SJSA1 (cell line): Measurements from ENCODE around the gene CSPG5. TPM values are rescaled to one million over a fixed set of nuclear protein-coding genes. Genes with fewer than 3 reads are reported as not detected.

Experiments used
- DNase-seq, 2 experiments: peaks; one replicate each; pipeline ENCODE4 v3.0.0-alpha.2; 2015 to 2020; ENCODE audit warnings: low spot score in 2 of 2, low read depth in 1 of 2
- H3K27ac ChIP-seq: fragments of 250-450 bp; sonication (Bioruptor Pico); 2 replicates; pipeline ENCODE4 v1.5.1; 2020; ENCODE audit warnings: mild to moderate bottlenecking, moderate library complexity
- H3K27me3 ChIP-seq: fragments of 250-450 bp; sonication (Bioruptor Pico); replicated peaks from 2 replicates; pipeline ENCODE4 v1.5.1; 2020; ENCODE audit warnings: mild to moderate bottlenecking, moderate library complexity
- H3K36me3 ChIP-seq: fragments of 250-450 bp; sonication (Bioruptor Pico); 2 replicates; pipeline ENCODE4 v1.5.1; 2020; ENCODE audit warnings: mild to moderate bottlenecking
- H3K4me1 ChIP-seq: fragments of 250-450 bp; sonication (Bioruptor Pico); replicated peaks from 2 replicates; pipeline ENCODE4 v1.6.1; 2021; ENCODE audit warnings: mild to moderate bottlenecking
- H3K4me3 ChIP-seq: fragments of 250-450 bp; sonication (Bioruptor Pico); 2 replicates; pipeline ENCODE4 v1.5.1; 2020; ENCODE audit warnings: mild to moderate bottlenecking
- H3K9me3 ChIP-seq: fragments of 250-450 bp; sonication (Bioruptor Pico); replicated peaks from 2 replicates; pipeline ENCODE4 v1.5.1; 2020; ENCODE audit warnings: mild to moderate bottlenecking
- total RNA-seq: library from RNA; depleted of rRNA; stranded (reverse); fragments of >200 nt; shearing (Covaris generic); gene quantifications from 2 replicates; pipeline ENCODE4 v1.2.3, GENCODE V29; 2014

Gene CSPG5
- total RNA-seq, 1 experiment from 2014 or later: 0.24 TPM

- no peak for DNase-seq
- H3K4me1 ChIP-seq: peaks cover 15% of the 10 kb centered on the region
- no peaks in the 10 kb centered on the region for H3K36me3 ChIP-seq
- H3K27me3 ChIP-seq: peaks cover 22% of the 10 kb centered on the region
- no peaks in the 10 kb centered on the region for H3K9me3 ChIP-seq
- no peak overlapping the region for H3K27ac ChIP-seq
- no peak overlapping the region for H3K4me3 ChIP-seq
Measured at GRCh38 chr3:47579875-47580274, 1.2 kb upstream of the CSPG5 start.

GRCh38 chr3:47578119-47578632 lies 489 bp downstream of the CSPG5 start:
- no peak for DNase-seq
- Histone ChIP-seq H3K27ac (no peak overlapping the region), H3K4me1 (peaks cover 15% of the 10 kb centered on the region), H3K36me3 (no peaks in the 10 kb centered on the region), H3K27me3 (peaks cover 22% of the 10 kb centered on the region), H3K9me3 (no peaks in the 10 kb centered on the region), H3K4me3 (peak overlapping the region; percentile 37)

GRCh38 chr3:47577583-47578118 lies 1.0 kb downstream of the CSPG5 start:
- H3K27me3 ChIP-seq: peaks cover 22% of the 10 kb centered on the region
- peaks cover 15% of the 10 kb centered on the region for H3K4me1 ChIP-seq
- no peaks in the 10 kb centered on the region for H3K9me3 ChIP-seq
- DNase-seq: no peak
- H3K4me3 ChIP-seq: peak overlapping the region; percentile 37
- H3K36me3 ChIP-seq: no peaks in the 10 kb centered on the region
- H3K27ac ChIP-seq: no peak overlapping the region

- H3K27ac ChIP-seq: no peak overlapping the region
- no peak for DNase-seq
- H3K4me3 ChIP-seq: no peak overlapping the region
- no peaks in the 10 kb centered on the region for H3K9me3 ChIP-seq
- H3K36me3 ChIP-seq: no peaks in the 10 kb centered on the region
- H3K4me1 ChIP-seq: peaks cover 10% of the 10 kb centered on the region
- peaks cover 10% of the 10 kb centered on the region; the same call in 1 of the 2 replicates for H3K27me3 ChIP-seq
Measured at GRCh38 chr3:47573190-47574172, 5.2 kb downstream of the CSPG5 start.

GRCh38 chr3:47571391-47572175 lies 7.1 kb downstream of the CSPG5 start:
- DNase-seq: no peak
- H3K4me1 ChIP-seq: no peaks in the 10 kb centered on the region
- no peak overlapping the region for H3K4me3 ChIP-seq
- H3K9me3 ChIP-seq: no peaks in the 10 kb centered on the region
- no peak overlapping the region for H3K27ac ChIP-seq
- H3K36me3 ChIP-seq: no peaks in the 10 kb centered on the region
- 0 out of 2 replicates have a peak, but pooled peaks cover 3% of the 10 kb centered on the region for H3K27me3 ChIP-seq

- H3K4me3 ChIP-seq: no peak overlapping the region
- DNase-seq: no peak
- H3K27me3 ChIP-seq: 0 out of 2 replicates have a peak, but pooled peaks cover 3% of the 10 kb centered on the region
- H3K36me3 ChIP-seq: no peaks in the 10 kb centered on the region
- H3K27ac ChIP-seq: no peak overlapping the region
- H3K9me3 ChIP-seq: no peaks in the 10 kb centered on the region
- H3K4me1 ChIP-seq: no peaks in the 10 kb centered on the region
Measured at GRCh38 chr3:47568901-47569300, 9.8 kb downstream of the CSPG5 start.

GRCh38 chr3:47567149-47567548 lies 11.5 kb downstream of the CSPG5 start:
- H3K4me3 ChIP-seq: no peak overlapping the region
- no peaks in the 10 kb centered on the region for H3K9me3 ChIP-seq
- no peak for DNase-seq
- no peaks in the 10 kb centered on the region for H3K27me3 ChIP-seq
- H3K27ac ChIP-seq: no peak overlapping the region
- no peaks in the 10 kb centered on the region for H3K36me3 ChIP-seq
- H3K4me1 ChIP-seq: no peaks in the 10 kb centered on the region

- Histone ChIP-seq H3K4me1 (no peaks in the 10 kb centered on the region), H3K36me3 (no peaks in the 10 kb centered on the region), H3K9me3 (no peaks in the 10 kb centered on the region), H3K27me3 (no peaks in the 10 kb centered on the region), H3K4me3 (no peak overlapping the region), H3K27ac (no peak overlapping the region)
- DNase-seq: no peak
Measured at GRCh38 chr3:47566667-47567066, 12.0 kb downstream of the CSPG5 start.

GRCh38 chr3:47565734-47566550 lies 12.7 kb downstream of the CSPG5 start:
- no peak for DNase-seq
- H3K36me3 ChIP-seq: no peaks in the 10 kb centered on the region
- H3K4me1 ChIP-seq: no peaks in the 10 kb centered on the region
- H3K27ac ChIP-seq: no peak overlapping the region
- no peaks in the 10 kb centered on the region for H3K9me3 ChIP-seq
- H3K4me3 ChIP-seq: no peak overlapping the region
- no peaks in the 10 kb centered on the region for H3K27me3 ChIP-seq

GRCh38 chr3:47556351-47556750 lies 22.3 kb downstream of the CSPG5 start:
- no peak overlapping the region for H3K4me3 ChIP-seq
- H3K27ac ChIP-seq: no peak overlapping the region
- H3K27me3 ChIP-seq: no peaks in the 10 kb centered on the region
- no peak for DNase-seq
- no peaks in the 10 kb centered on the region for H3K9me3 ChIP-seq
- no peaks in the 10 kb centered on the region for H3K36me3 ChIP-seq
- H3K4me1 ChIP-seq: no peaks in the 10 kb centered on the region

GRCh38 chr3:47554335-47554734 lies 24.3 kb downstream of the CSPG5 start:
- Histone ChIP-seq H3K4me3 (no peak overlapping the region), H3K4me1 (no peaks in the 10 kb centered on the region), H3K36me3 (no peaks in the 10 kb centered on the region), H3K27ac (no peak overlapping the region), H3K9me3 (no peaks in the 10 kb centered on the region), H3K27me3 (no peaks in the 10 kb centered on the region)
- no peak for DNase-seq

GRCh38 chr3:47553407-47553806 lies 25.3 kb downstream of the CSPG5 start:
- H3K27me3 ChIP-seq: no peaks in the 10 kb centered on the region
- no peak overlapping the region for H3K27ac ChIP-seq
- H3K36me3 ChIP-seq: no peaks in the 10 kb centered on the region
- H3K4me1 ChIP-seq: no peaks in the 10 kb centered on the region
- no peaks in the 10 kb centered on the region for H3K9me3 ChIP-seq
- H3K4me3 ChIP-seq: no peak overlapping the region
- no peak for DNase-seq
